ENCODE results near the gene ATP2B3. TPM values are rescaled to one million over a fixed set of nuclear protein-coding genes. Genes with fewer than 3 reads are reported as not detected.

Gene ATP2B3
- total RNA-seq, 4 donors from 2014 or later, result not detected

DNA sequence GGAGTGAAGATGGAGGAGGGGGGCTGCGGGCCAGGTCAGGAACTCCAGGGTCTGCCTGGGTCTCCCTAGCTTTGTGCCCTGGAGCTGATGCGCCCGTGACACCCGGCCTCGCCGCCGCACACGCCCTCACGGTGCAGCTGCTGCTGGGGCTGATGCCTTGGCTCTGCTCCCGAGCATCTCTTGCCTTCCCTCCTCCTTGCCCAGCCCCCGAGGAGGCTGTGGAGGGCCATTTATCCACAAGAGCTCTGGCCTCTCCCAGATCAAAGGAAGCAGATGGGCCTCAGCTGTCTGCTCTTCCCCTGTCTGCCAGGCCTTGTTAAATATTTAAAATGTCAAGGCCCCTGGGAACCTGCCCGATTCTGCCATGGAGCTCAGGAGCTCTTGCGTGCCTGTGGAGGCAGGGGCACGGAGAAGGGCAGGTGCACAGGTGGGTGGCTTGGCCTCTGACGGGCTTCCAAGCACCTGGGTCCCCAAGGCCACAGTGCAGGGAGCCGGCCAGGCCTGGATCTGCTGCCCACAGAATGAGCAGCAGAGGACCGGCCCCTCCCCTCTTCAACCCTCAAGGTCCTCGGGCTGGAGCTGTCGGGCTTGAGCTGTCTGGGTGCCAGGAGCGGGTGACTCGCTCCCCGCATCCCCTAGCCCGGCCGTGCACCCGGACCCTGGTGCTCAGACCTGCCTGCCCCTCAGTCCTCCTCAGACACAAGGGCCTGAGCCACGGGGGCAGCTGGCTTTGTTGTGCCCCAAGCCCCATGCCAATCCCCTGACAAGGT lies 20.3 kb downstream of the ATP2B3 start:
- WGBS, 2 donors, result 90% methylated on average over 9 of the region's 26 CpGs; no CpG with 5 or more reads in 1 of the 2 donors
- Histone ChIP-seq H3K9me3 (no peaks in the 10 kb centered on the region), H3K36me3 (no peaks in the 10 kb centered on the region), H3K4me1 (no peaks in the 10 kb centered on the region), H3K4me3 (replicated peaks in 1 of 3) (no peak overlapping the region), H3K27me3 (no peaks in the 10 kb centered on the region), H3K27ac (no peak overlapping the region)
- DNase-seq, result no peak
- TF ChIP-seq POLR2A (IDR thresholded peaks at IDR 0.05), result no peak
- TF ChIP-seq, protein P1, sequence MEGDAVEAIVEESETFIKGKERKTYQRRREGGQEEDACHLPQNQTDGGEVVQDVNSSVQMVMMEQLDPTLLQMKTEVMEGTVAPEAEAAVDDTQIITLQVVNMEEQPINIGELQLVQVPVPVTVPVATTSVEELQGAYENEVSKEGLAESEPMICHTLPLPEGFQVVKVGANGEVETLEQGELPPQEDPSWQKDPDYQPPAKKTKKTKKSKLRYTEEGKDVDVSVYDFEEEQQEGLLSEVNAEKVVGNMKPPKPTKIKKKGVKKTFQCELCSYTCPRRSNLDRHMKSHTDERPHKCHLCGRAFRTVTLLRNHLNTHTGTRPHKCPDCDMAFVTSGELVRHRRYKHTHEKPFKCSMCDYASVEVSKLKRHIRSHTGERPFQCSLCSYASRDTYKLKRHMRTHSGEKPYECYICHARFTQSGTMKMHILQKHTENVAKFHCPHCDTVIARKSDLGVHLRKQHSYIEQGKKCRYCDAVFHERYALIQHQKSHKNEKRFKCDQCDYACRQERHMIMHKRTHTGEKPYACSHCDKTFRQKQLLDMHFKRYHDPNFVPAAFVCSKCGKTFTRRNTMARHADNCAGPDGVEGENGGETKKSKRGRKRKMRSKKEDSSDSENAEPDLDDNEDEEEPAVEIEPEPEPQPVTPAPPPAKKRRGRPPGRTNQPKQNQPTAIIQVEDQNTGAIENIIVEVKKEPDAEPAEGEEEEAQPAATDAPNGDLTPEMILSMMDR (IDR thresholded peaks at IDR 0.05), result no peak
- intact Hi-C loops (cut with DNase I), result loop anchor here (10.0 kb wide), 1 partner anchor 417 kb away; no protein-coding TSS in a partner anchor

DNA sequence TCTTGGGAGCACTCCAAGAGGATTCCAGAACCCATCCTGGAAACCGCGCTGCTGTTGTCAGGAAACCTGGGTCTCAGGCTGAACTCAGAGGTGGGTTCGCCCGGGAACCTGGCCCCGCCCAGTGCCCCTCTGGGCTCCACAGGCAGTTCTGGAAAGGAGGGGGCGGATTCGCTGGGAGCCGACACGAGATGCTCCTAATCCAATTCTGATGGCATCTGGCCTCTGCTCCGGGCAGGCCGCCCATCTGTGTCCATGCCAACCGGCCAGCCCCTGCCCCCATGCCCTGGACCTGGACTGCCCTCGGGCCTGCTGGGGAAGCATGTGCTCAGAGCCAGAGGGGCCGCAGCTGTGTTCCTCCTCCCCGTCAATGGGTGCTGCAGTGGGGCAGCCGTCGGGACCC lies 21.0 kb downstream of the ATP2B3 start:
- Histone ChIP-seq H3K4me1 (no peaks in the 10 kb centered on the region), H3K4me3 (replicated peaks in 1 of 3) (no peak overlapping the region), H3K9me3 (no peaks in the 10 kb centered on the region), H3K36me3 (no peaks in the 10 kb centered on the region), H3K27ac (no peak overlapping the region), H3K27me3 (no peaks in the 10 kb centered on the region)
- DNase-seq, result no peak
- intact Hi-C loops (cut with DNase I), result loop anchor here (10.0 kb wide), 1 partner anchor 416 kb away; no protein-coding TSS in a partner anchor
- WGBS, 2 donors, result 74% methylated on average over 5 of the region's 17 CpGs; no CpG with 5 or more reads in 1 of the 2 donors
- TF ChIP-seq, protein P1 (IDR thresholded peaks at IDR 0.05), result no peak
- no peak for TF ChIP-seq POLR2A (IDR thresholded peaks at IDR 0.05)

DNA sequence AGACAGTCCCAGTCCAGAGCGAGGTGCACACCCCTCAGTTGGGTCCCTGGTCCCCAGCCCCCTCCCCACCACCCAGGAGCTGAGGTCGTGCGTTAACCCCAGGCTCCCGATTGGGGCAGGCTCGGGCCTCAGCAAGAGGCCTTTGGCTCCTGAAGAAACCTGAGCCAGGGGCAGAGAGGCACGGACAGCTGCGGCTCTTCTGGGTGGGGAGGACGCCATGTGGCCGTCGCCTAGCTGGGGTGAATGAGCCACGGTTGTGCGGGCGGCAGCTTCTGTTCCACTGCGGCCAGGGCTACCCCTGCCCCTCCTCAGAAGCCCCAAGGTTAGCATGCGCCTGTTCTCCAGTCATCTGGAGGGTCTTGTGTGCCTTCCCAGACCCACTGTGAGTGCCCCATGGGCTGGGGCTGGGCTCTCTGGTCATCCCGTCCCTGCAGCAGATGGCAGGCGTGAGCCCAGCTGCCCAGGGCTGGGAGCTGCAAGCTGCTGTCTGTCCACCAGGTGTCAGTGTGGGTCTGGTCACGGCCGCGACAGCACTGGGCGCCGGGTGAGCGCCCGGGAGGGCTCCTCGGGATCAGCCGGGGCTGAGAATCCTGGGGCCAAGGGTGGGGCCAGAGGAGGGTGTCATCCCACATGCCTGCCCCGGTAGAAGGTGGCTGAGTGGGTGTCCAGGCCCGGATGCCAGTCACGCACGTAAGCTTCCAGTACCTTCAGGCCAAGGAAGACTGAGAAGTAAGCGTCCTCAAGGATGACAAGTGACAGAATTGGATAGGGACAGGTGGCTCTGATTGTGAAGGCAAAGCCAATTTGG lies 21.9 kb downstream of the ATP2B3 start:
- WGBS, 2 donors, result 100% methylated on average over 1 of the region's 31 CpGs; no CpG with 5 or more reads in 1 of the 2 donors

DNA sequence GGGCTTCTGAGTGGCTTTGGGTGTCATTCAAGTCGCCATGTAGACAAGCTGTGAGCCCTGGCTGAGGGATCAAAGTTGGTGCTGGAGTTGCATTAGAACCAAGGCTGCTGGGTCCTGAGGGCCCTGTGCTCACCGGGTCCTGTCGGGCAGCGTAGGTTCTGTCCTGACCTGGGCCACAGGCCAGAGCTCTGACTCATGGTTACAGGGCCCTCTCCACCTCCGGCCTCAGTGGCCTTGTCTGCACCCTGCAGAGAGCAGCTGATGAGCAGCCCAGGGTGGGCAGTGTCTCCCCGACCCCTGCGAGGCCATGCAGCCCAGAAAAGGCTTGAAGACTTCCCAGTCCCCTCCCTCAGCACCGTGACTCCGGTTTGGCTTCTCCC lies 22.5 kb downstream of the ATP2B3 start:
- no peak for DNase-seq

More for the DNA sequence above, 21.9 kb downstream of the ATP2B3 start:
- Histone ChIP-seq H3K4me1 (no peaks in the 10 kb centered on the region), H3K36me3 (no peaks in the 10 kb centered on the region), H3K4me3 (replicated peaks in 1 of 3) (no peak overlapping the region), H3K27ac (no peak overlapping the region), H3K9me3 (no peaks in the 10 kb centered on the region), H3K27me3 (no peaks in the 10 kb centered on the region)
- intact Hi-C loops (cut with DNase I), result loop anchor here (10.0 kb wide), 1 partner anchor 415 kb away; no protein-coding TSS in a partner anchor
- no peak for TF ChIP-seq POLR2A (IDR thresholded peaks at IDR 0.05)
- TF ChIP-seq, protein P1 (IDR thresholded peaks at IDR 0.05), result peak; percentile 53 to 78 (median 62)
- DNase-seq, result peak; percentile 56 to 59

More for the DNA sequence above, 22.5 kb downstream of the ATP2B3 start:
- H3K9me3 ChIP-seq, result no peaks in the 10 kb centered on the region
- no peak overlapping the region for H3K27ac ChIP-seq
- H3K27me3 ChIP-seq, result no peaks in the 10 kb centered on the region
- intact Hi-C loops (cut with DNase I), result loop anchor here (10.0 kb wide), 1 partner anchor 415 kb away; no protein-coding TSS in a partner anchor
- WGBS, 2 donors, result 71 to 79% methylated on average over 5 of the region's 9 CpGs
- no peak overlapping the region for H3K4me3 ChIP-seq (replicated peaks in 1 of 3)
- no peaks in the 10 kb centered on the region for H3K36me3 ChIP-seq
- no peaks in the 10 kb centered on the region for H3K4me1 ChIP-seq
- TF ChIP-seq POLR2A (IDR thresholded peaks at IDR 0.05), result no peak
- TF ChIP-seq, protein P1 (IDR thresholded peaks at IDR 0.05), result no peak
